Psoas muscle (tissue), 8 donors: Measurements from ENCODE around the gene GABBR2. TPM values are rescaled to one million over a fixed set of nuclear protein-coding genes. Genes with fewer than 3 reads are reported as not detected.

Experiments used
- ATAC-seq, 4 donors: fragments of 200-7000 bp; cut with Tn5 transposase; one replicate each; pipeline ENCODE4 v1.9.1; 2020; ENCODE audit warnings: moderate library complexity in 3 of 4, mild to moderate bottlenecking in 2 of 4
- DNase-seq, 2 donors: peaks; one replicate each; pipeline ENCODE4 v3.0.0-alpha.2; 2020
- H3K27ac ChIP-seq: fragments of 200-600 bp; one replicate; pipeline ENCODE4 v1.8.0; 2022
- H3K27me3 ChIP-seq, 3 donors: fragments of 200-600 bp in 1 of 3; one replicate each; pipeline versions ENCODE4 v1.6.1 to v1.8.0; 2013 to 2022; ENCODE audit warnings: low read length in 2 of 3, mild to moderate bottlenecking in 2 of 3, moderate library complexity in 1 of 3; ENCODE audit not compliant: insufficient read depth in 3 of 3
- H3K36me3 ChIP-seq, 2 donors: fragments of 200-600 bp in 1 of 2; one replicate each; pipeline versions ENCODE4 v1.6.1 to v1.8.0; 2013 to 2022; ENCODE audit warnings: low read depth in 1 of 2, mild to moderate bottlenecking in 1 of 2, moderate library complexity in 1 of 2; ENCODE audit not compliant: insufficient read depth in 1 of 2
- H3K4me1 ChIP-seq: fragments of 200-600 bp; one replicate; pipeline ENCODE4 v1.8.0; 2022
- H3K4me3 ChIP-seq: fragments of 200-600 bp; one replicate; pipeline ENCODE4 v1.8.0; 2022; ENCODE audit warnings: mild to moderate bottlenecking
- H3K9me3 ChIP-seq: fragments of 200-600 bp; one replicate; pipeline ENCODE4 v1.8.0; 2022
- CTCF ChIP-seq: fragments of 200-600 bp; IDR thresholded peaks from one replicate; pipeline ENCODE4 v1.8.0; 2022; ENCODE audit warnings: antibody characterized with exemption
- WGBS, 3 donors: extraction: QIAGEN DNeasy Blood & Tissue Kit; methylation state at CpG; one replicate each; pipeline versions ENCODE4 v1.1.6 to v1.1.7; 2013; 5-methylcytosine and 5-hydroxymethylcytosine counted together
- intact Hi-C, 2 donors: fragments of 100-400 bp; cut with DNase I; formaldehyde crosslinking; loops; one replicate each; pipeline versions ENCODE4 v1.11.0 to v1.14.2; 2022
- polyA plus RNA-seq, 3 donors: library from polyadenylated mRNA; stranded (reverse); fragments of 200-250 nt; gene quantifications; one replicate each; pipeline ENCODE4 v1.2.3, GENCODE V29; 2013
- total RNA-seq, 4 donors: library from RNA; stranded (reverse); fragmentation: NEBNext Ultra II Directional in 2 of 4; extraction: Animal tissue kit (Norgen Biotek cat#: 25700) in 2 of 4; gene quantifications; one replicate each; pipeline versions ENCODE4 v1.2.1 to v1.2.4, GENCODE V29; 2021 to 2023
- donor health status: healthy with polysubstance abuse.
- donor health status: DM: no; HTN: no; CAD: no; lungs with moderate emphysema.
- donor health status: Bipolar disorder and iron deficiency.
- donor health status: healthy.
- donor health status: DM: yes; HTN: yes; CAD: no.
- donor health status: DM: no; HTN: no; CAD: no.
- donor health status: DM: no; HTN: no; CAD: no.
- donor health status: DM: yes; HTN: yes; CAD: no.

Gene GABBR2
- total and polyA plus RNA-seq, 7 donors = 0.08 to 0.66 (median 0.38) TPM

- H3K27ac ChIP-seq = no peak overlapping the region
- H3K9me3 ChIP-seq = no peaks in the 10 kb centered on the region
- H3K27me3 ChIP-seq = peaks cover 0 to 2% (median 0%) of the 10 kb centered on the region in 3 donors
- ATAC-seq (no peak), DNase-seq (no peak)
- intact Hi-C loops = no loop called here
- WGBS, 3 donors = 57 to 71% (median 69%) methylated on average over 13 of the region's 13 CpGs
- no peaks in the 10 kb centered on the region for H3K4me1 ChIP-seq
- no peak overlapping the region for H3K4me3 ChIP-seq
- no peaks in the 10 kb centered on the region for H3K36me3 ChIP-seq
- no peak for TF ChIP-seq CTCF
Measured at GRCh38 chr9:98575379-98576346, 133.1 kb downstream of the GABBR2 start.

- Histone ChIP-seq H3K27me3 (peaks cover 0 to 4% (median 0%) of the 10 kb centered on the region in 3 donors), H3K27ac (no peak overlapping the region), H3K9me3 (no peaks in the 10 kb centered on the region), H3K36me3 (no peaks in the 10 kb centered on the region), H3K4me1 (no peaks in the 10 kb centered on the region), H3K4me3 (no peak overlapping the region)
- intact Hi-C loops = no loop called here
- TF ChIP-seq CTCF = no peak
- ATAC-seq (no peak), DNase-seq (no peak)
- WGBS, 3 donors = 80 to 90% (median 89%) methylated on average over 5 of the region's 5 CpGs
Measured at GRCh38 chr9:98573749-98574278, 134.9 kb downstream of the GABBR2 start.

GRCh38 chr9:98572796-98573195 is 135.9 kb downstream of the GABBR2 start:
- DNase-seq = no peak
- no peak for ATAC-seq
- peaks cover 0 to 4% (median 0%) of the 10 kb centered on the region in 3 donors for H3K27me3 ChIP-seq
- no peak overlapping the region for H3K27ac ChIP-seq
- no peaks in the 10 kb centered on the region for H3K4me1 ChIP-seq
- TF ChIP-seq CTCF = no peak
- no peaks in the 10 kb centered on the region for H3K9me3 ChIP-seq
- WGBS, 3 donors = 75 to 82% (median 81%) methylated on average over 7 of the region's 7 CpGs
- H3K36me3 ChIP-seq = no peaks in the 10 kb centered on the region
- no peak overlapping the region for H3K4me3 ChIP-seq
- intact Hi-C loops = no loop called here

GRCh38 chr9:98572054-98572627 is 136.6 kb downstream of the GABBR2 start:
- no peaks in the 10 kb centered on the region for H3K9me3 ChIP-seq
- no peak overlapping the region for H3K27ac ChIP-seq
- intact Hi-C loops = no loop called here
- WGBS, 3 donors = 55 to 58% (median 57%) methylated on average over 4 of the region's 4 CpGs
- no peaks in the 10 kb centered on the region for H3K4me1 ChIP-seq
- H3K27me3 ChIP-seq = peaks cover 0 to 4% (median 0%) of the 10 kb centered on the region in 3 donors
- DNase-seq (no peak), ATAC-seq (no peak)
- no peak for TF ChIP-seq CTCF
- H3K36me3 ChIP-seq = no peaks in the 10 kb centered on the region
- H3K4me3 ChIP-seq = no peak overlapping the region
